Calu3 (cell line): ENCODE results near the gene ACACB. TPM values are rescaled to one million over a fixed set of nuclear protein-coding genes. Genes with fewer than 3 reads are reported as not detected.

Experiments
- BruUV-seq: library from RNA; stranded (reverse); fragments of 400-500 nt; replicated peaks from 2 replicates; lab custom pipeline; 2021; lab: Mats Ljungman, UMichigan
- CTCF ChIA-PET: fragments of 300-600 bp; sonication (Branson Sonifier 250); formaldehyde crosslinking; loops from one replicate; lab custom pipeline; 2022; ENCODE audit warnings: antibody characterized with exemption; lab: Charles Lee
- DNase-seq: peaks from one replicate; pipeline ENCODE4 v3.0.0; 2022
- H3K27ac Mint-ChIP-seq: one replicate; pipeline ENCODE4 v1.8.0; 2022; ENCODE audit warnings: mixed read lengths; ENCODE audit not compliant: unreplicated experiment
- H3K27me3 Mint-ChIP-seq: one replicate; pipeline ENCODE4 v1.8.0; 2022; ENCODE audit warnings: mixed read lengths; ENCODE audit not compliant: unreplicated experiment
- H3K36me3 Mint-ChIP-seq: one replicate; pipeline ENCODE4 v1.8.0; 2022; ENCODE audit warnings: mild to moderate bottlenecking, moderate library complexity, mixed read lengths; ENCODE audit not compliant: insufficient read depth, unreplicated experiment
- H3K4me1 Mint-ChIP-seq: one replicate; pipeline ENCODE4 v1.8.0; 2022; ENCODE audit warnings: mild to moderate bottlenecking, low read depth, mixed read lengths; ENCODE audit not compliant: unreplicated experiment
- H3K4me3 Mint-ChIP-seq: one replicate; pipeline ENCODE4 v1.8.0; 2022; ENCODE audit warnings: mild to moderate bottlenecking, low read depth, moderate library complexity, mixed read lengths; ENCODE audit not compliant: unreplicated experiment
- H3K9me3 Mint-ChIP-seq: one replicate; pipeline ENCODE4 v1.8.0; 2022; ENCODE audit warnings: low read depth, mixed read lengths; ENCODE audit not compliant: unreplicated experiment
- CTCF ChIP-seq: fragments of 200-600 bp; IDR thresholded peaks from one replicate; pipeline ENCODE4 v1.8.0; 2022; ENCODE audit warnings: antibody characterized with exemption; ENCODE audit not compliant: unreplicated experiment
- intact Hi-C: fragments of 100-400 bp; cut with micrococcal nuclease; formaldehyde crosslinking; loops from one replicate; pipeline ENCODE4 v1.10.0; 2022; ENCODE audit not compliant: unreplicated experiment
- total RNA-seq: library from RNA; stranded (reverse); gene quantifications from 2 replicates; pipeline ENCODE4 v1.2.3, GENCODE V29; 2022

ACACB gene
- total RNA-seq, 1 experiment from 2014 or later, result 6.2 TPM

- Mint-ChIP-seq H3K36me3 (no peaks in the 10 kb centered on the region), H3K27me3 (no peaks in the 10 kb centered on the region), H3K4me1 (no peaks in the 10 kb centered on the region), H3K9me3 (no peaks in the 10 kb centered on the region), H3K4me3 (no peak overlapping the region), H3K27ac (no peak overlapping the region)
- TF ChIP-seq CTCF, result no peak
- CTCF ChIA-PET, result no interaction called here
- BruUV-seq, result no TSS peak
- intact Hi-C loops, result no loop called here
- DNase-seq, result no peak
Measured at GRCh38 chr12:109223211-109223610, 106.8 kb downstream of the ACACB start.

- no peaks in the 10 kb centered on the region for H3K9me3 Mint-ChIP-seq
- no peaks in the 10 kb centered on the region for H3K4me1 Mint-ChIP-seq
- DNase-seq, result no peak
- H3K4me3 Mint-ChIP-seq, result no peak overlapping the region
- no peaks in the 10 kb centered on the region for H3K27me3 Mint-ChIP-seq
- BruUV-seq, result no TSS peak
- H3K36me3 Mint-ChIP-seq, result no peaks in the 10 kb centered on the region
- H3K27ac Mint-ChIP-seq, result no peak overlapping the region
- CTCF ChIA-PET, result no interaction called here
- no peak for TF ChIP-seq CTCF
- intact Hi-C loops, result no loop called here
Measured at GRCh38 chr12:109223868-109224267, 107.5 kb downstream of the ACACB start.

- no peak for TF ChIP-seq CTCF
- H3K27ac Mint-ChIP-seq, result no peak overlapping the region
- no peaks in the 10 kb centered on the region for H3K4me1 Mint-ChIP-seq
- intact Hi-C loops, result no loop called here
- no TSS peak for BruUV-seq
- H3K9me3 Mint-ChIP-seq, result no peaks in the 10 kb centered on the region
- H3K4me3 Mint-ChIP-seq, result no peak overlapping the region
- no peaks in the 10 kb centered on the region for H3K36me3 Mint-ChIP-seq
- CTCF ChIA-PET, result no interaction called here
- H3K27me3 Mint-ChIP-seq, result no peaks in the 10 kb centered on the region
- no peak for DNase-seq
Measured at GRCh38 chr12:109228664-109229063, 112.3 kb downstream of the ACACB start.

- CTCF ChIA-PET, result no interaction called here
Measured at GRCh38 chr12:109230193-109230592, 113.8 kb downstream of the ACACB start.

More at GRCh38 chr12:109230193-109230592, 113.8 kb downstream of the ACACB start:
- Mint-ChIP-seq H3K4me3 (no peak overlapping the region), H3K27ac (no peak overlapping the region), H3K27me3 (no peaks in the 10 kb centered on the region), H3K9me3 (no peaks in the 10 kb centered on the region), H3K36me3 (no peaks in the 10 kb centered on the region), H3K4me1 (no peaks in the 10 kb centered on the region)
- no peak for TF ChIP-seq CTCF
- intact Hi-C loops, result no loop called here
- no TSS peak for BruUV-seq
- DNase-seq, result no peak
